ENCODE results near the gene SYT6. TPM values are rescaled to one million over a fixed set of nuclear protein-coding genes. Genes with fewer than 3 reads are reported as not detected.

The SYT6 gene
- total and polyA plus RNA-seq, 4 donors = 0.01 to 4.2 TPM; not detected in 2

- 96 to 99% methylated on average over 15 of the region's 15 CpGs for WGBS, 2 donors
Observed at GRCh38 chr1:114137497-114137896, 16.2 kb downstream of the SYT6 start.

GRCh38 chr1:114135786-114136185 lies 17.9 kb downstream of the SYT6 start:
- Histone ChIP-seq H3K4me3 (no peak overlapping the region), H3K27me3 (ENCODE audit: control insufficient read depth in 3 of 3, insufficient read depth in 3 of 3, low read length in 2 of 3) (no peaks in the 10 kb centered on the region), H3K36me3 (ENCODE audit: control insufficient read depth in 4 of 4, insufficient read depth in 4 of 4, low read length in 4 of 4) (peaks cover 0 to 13% (median 3%) of the 10 kb centered on the region in 4 donors), H3K4me1 (ENCODE audit: control insufficient read depth in 5 of 5, insufficient read depth in 5 of 5, low read length in 5 of 5) (peaks cover 0 to 4% (median 0%) of the 10 kb centered on the region in 5 donors), H3K27ac (ENCODE audit: low read depth in 1 of 2, low read length in 1 of 2) (no peak overlapping the region), H3K9ac (ENCODE audit: insufficient read depth in 1 of 2, low read length in 2 of 2) (no peak overlapping the region), H3K9me3 (ENCODE audit: control insufficient read depth in 4 of 4, insufficient read depth in 3 of 4, low read length in 3 of 4) (peaks cover 0 to 2% (median 0%) of the 10 kb centered on the region in 4 donors)
- no peak for ATAC-seq (ENCODE audit: insufficient read depth, low FRiP score)
- no peak for TF ChIP-seq CTCF (IDR thresholded peaks at IDR 0.05; ENCODE audit: control extremely low read depth, extremely low read depth)
- no peak for DNase-seq
- 82 to 91% methylated on average over 7 of the region's 7 CpGs for WGBS, 2 donors

More at GRCh38 chr1:114137497-114137896, 16.2 kb downstream of the SYT6 start:
- peaks cover 0 to 4% (median 0%) of the 10 kb centered on the region in 5 donors for H3K4me1 ChIP-seq (ENCODE audit: control insufficient read depth in 5 of 5, insufficient read depth in 5 of 5, low read length in 5 of 5)
- no peak for TF ChIP-seq CTCF (IDR thresholded peaks at IDR 0.05; ENCODE audit: control extremely low read depth, extremely low read depth)
- no peak overlapping the region for H3K27ac ChIP-seq (ENCODE audit: low read depth in 1 of 2, low read length in 1 of 2)
- H3K9me3 ChIP-seq (ENCODE audit: control insufficient read depth in 4 of 4, insufficient read depth in 3 of 4, low read length in 3 of 4) = peaks cover 0 to 2% (median 0%) of the 10 kb centered on the region in 4 donors
- H3K9ac ChIP-seq (ENCODE audit: insufficient read depth in 1 of 2, low read length in 2 of 2) = no peak overlapping the region
- DNase-seq (no peak), ATAC-seq (ENCODE audit: insufficient read depth, low FRiP score) (no peak)
- H3K4me3 ChIP-seq = no peak overlapping the region
- H3K36me3 ChIP-seq (ENCODE audit: control insufficient read depth in 4 of 4, insufficient read depth in 4 of 4, low read length in 4 of 4) = peaks cover 0 to 13% (median 3%) of the 10 kb centered on the region in 4 donors
- no peaks in the 10 kb centered on the region for H3K27me3 ChIP-seq (ENCODE audit: control insufficient read depth in 3 of 3, insufficient read depth in 3 of 3, low read length in 2 of 3)

- DNase-seq (no peak), ATAC-seq (ENCODE audit: insufficient read depth, low FRiP score) (no peak)
- no peaks in the 10 kb centered on the region for H3K27me3 ChIP-seq (ENCODE audit: control insufficient read depth in 3 of 3, insufficient read depth in 3 of 3, low read length in 2 of 3)
- peaks cover 0 to 13% (median 3%) of the 10 kb centered on the region in 4 donors for H3K36me3 ChIP-seq (ENCODE audit: control insufficient read depth in 4 of 4, insufficient read depth in 4 of 4, low read length in 4 of 4)
- no peak overlapping the region for H3K27ac ChIP-seq (ENCODE audit: low read depth in 1 of 2, low read length in 1 of 2)
- H3K9ac ChIP-seq (ENCODE audit: insufficient read depth in 1 of 2, low read length in 2 of 2) = no peak overlapping the region
- H3K4me3 ChIP-seq = no peak overlapping the region
- no peak for TF ChIP-seq CTCF (IDR thresholded peaks at IDR 0.05; ENCODE audit: control extremely low read depth, extremely low read depth)
- WGBS, 2 donors = 91 to 94% methylated on average over 4 of the region's 4 CpGs
- peaks cover 0 to 4% (median 0%) of the 10 kb centered on the region in 5 donors for H3K4me1 ChIP-seq (ENCODE audit: control insufficient read depth in 5 of 5, insufficient read depth in 5 of 5, low read length in 5 of 5)
- peaks cover 0 to 2% (median 0%) of the 10 kb centered on the region in 4 donors for H3K9me3 ChIP-seq (ENCODE audit: control insufficient read depth in 4 of 4, insufficient read depth in 3 of 4, low read length in 3 of 4)
Observed at GRCh38 chr1:114134518-114134917, 19.2 kb downstream of the SYT6 start.

- peaks cover 0 to 13% (median 3%) of the 10 kb centered on the region in 4 donors for H3K36me3 ChIP-seq (ENCODE audit: control insufficient read depth in 4 of 4, insufficient read depth in 4 of 4, low read length in 4 of 4)
- WGBS, 2 donors = 95% methylated on average over 7 of the region's 7 CpGs
Observed at GRCh38 chr1:114133129-114133528, 20.5 kb downstream of the SYT6 start.

More at GRCh38 chr1:114133129-114133528, 20.5 kb downstream of the SYT6 start:
- ATAC-seq (ENCODE audit: insufficient read depth, low FRiP score) (no peak), DNase-seq (no peak)
- Histone ChIP-seq H3K27me3 (ENCODE audit: control insufficient read depth in 3 of 3, insufficient read depth in 3 of 3, low read length in 2 of 3) (no peaks in the 10 kb centered on the region), H3K27ac (ENCODE audit: low read depth in 1 of 2, low read length in 1 of 2) (no peak overlapping the region), H3K4me3 (no peak overlapping the region), H3K9ac (ENCODE audit: insufficient read depth in 1 of 2, low read length in 2 of 2) (no peak overlapping the region), H3K9me3 (ENCODE audit: control insufficient read depth in 4 of 4, insufficient read depth in 3 of 4, low read length in 3 of 4) (peaks cover 0 to 2% (median 0%) of the 10 kb centered on the region in 4 donors), H3K4me1 (ENCODE audit: control insufficient read depth in 5 of 5, insufficient read depth in 5 of 5, low read length in 5 of 5) (peaks cover 0 to 4% (median 0%) of the 10 kb centered on the region in 5 donors)
- TF ChIP-seq CTCF (IDR thresholded peaks at IDR 0.05; ENCODE audit: control extremely low read depth, extremely low read depth) = no peak
